ENCODE data around the gene MST1R.

Gene MST1R

GRCh38 chr3:49841126-49841696, 62.5 kb downstream of the MST1R start:
- DNase-seq (ENCODE audit: low read depth, low spot score): peak; percentile 25

GRCh38 chr3:49840388-49840787, 63.3 kb downstream of the MST1R start:
- no peak for DNase-seq (ENCODE audit: low read depth, low spot score)

GRCh38 chr3:49839193-49839809, 64.4 kb downstream of the MST1R start:
- peak; percentile 28 for DNase-seq (ENCODE audit: low read depth, low spot score)

All from iPS DF 19.7 (cell line).